GM18517 (cell line): ENCODE results near the gene LRRC74B.
"Not testable (repeated sequence)": the region's sequence is repeated elsewhere in the genome, so short reads cannot be mapped to it uniquely, and the experiment has no call there.

Experiments used
- ATAC-seq: cut with Tn5 transposase; IDR thresholded peaks from one replicate; pipeline ENCODE4 v1.9.1; 2021; ENCODE audit warnings: mild to moderate bottlenecking, moderate library complexity; ENCODE audit not compliant: unreplicated experiment

Gene LRRC74B

DNA sequence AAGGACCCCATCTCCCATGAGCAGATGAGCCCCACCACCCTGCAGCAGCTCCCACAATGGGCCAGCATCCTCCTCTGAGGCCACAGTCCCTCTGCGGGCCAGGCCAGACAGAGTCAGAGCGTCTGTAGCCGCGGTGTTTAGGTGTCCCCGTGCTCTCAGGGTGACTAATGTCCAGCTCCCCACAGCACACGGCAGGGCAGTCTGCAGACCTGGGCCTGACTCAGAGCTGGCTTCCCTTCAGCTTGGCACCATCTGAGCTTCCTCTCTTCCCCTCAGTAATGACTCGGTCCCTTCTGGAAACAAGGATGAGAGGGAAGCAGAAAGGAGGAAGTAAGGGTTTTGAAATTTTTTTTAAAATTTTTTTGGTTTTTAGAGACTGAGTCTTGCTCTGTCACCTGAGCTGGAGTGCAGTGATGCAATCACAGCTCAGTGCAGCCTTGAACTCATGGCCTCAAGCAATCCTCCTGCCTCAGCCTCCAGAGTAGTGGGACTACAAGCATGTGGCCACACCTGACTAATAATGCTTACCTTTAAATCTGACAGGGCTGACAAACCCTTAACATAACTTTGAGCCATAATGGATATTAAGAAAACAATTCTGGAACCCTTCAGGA is 28.5 kb downstream of the LRRC74B start:
- ATAC-seq = no peak

DNA sequence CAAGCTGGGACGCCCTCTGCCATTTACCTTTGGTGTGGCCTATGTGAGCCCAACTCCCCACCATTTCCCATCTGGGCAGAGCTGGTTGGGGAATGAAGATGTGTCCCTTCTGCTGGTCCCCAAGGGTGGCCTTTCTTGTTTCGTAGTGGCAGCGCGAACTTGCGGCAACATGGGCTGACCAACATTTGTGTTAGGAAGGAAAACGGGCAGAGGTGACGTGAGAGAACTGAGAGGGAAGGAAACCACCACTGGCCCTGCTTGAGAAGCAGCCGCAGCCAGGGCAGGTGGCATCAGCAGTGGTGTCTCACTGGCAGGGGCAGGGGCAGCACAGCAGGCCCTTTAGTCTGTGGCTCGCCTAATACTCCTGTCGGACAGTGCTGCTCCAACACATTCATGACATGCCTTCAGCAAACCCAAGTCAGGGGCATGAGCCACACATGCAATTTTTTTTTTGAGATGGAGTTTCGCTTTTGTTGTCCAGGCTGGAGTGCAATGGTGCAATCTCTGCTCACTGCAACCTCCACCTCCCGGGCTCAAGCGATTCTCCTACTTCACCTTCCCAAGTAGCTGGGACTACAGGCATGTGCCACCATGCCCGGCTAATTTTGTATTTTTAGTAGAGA is 29.9 kb downstream of the LRRC74B start:
- ATAC-seq = no peak

DNA sequence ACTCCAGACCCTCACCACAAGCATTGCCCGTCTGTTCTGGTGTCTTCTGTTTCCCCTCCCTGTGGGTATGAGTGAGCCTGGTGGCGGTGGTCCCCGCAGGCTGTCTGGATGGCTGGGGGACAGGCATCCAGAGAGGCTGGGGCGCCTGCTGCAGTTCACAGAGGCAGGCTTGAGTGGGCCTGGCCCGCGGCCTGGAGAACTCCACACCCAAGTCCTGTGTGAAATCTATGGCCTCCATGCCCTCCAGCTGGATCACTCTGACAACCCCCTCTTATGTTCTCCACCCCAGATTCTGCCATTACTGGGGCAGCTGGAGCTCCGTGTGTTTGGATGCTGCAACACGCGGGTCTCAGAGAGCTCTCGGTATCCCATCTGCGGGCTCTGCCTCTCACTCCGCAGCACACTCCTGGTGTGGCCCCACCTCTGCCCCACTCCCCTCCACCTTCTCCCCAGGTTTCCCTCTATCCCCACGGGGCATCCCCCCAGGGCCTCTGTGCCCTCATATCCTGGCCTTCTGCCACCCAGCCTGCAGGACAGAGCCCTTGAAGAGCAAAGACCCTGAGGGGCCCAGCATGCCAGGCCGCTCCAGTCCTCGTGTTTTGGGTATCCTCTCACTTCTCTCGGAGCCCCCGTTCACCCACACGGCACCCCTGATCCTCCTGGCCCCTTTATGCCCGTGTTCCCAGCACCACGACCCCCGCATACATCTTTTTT is 31.3 kb downstream of the LRRC74B start:
- no peak for ATAC-seq

DNA sequence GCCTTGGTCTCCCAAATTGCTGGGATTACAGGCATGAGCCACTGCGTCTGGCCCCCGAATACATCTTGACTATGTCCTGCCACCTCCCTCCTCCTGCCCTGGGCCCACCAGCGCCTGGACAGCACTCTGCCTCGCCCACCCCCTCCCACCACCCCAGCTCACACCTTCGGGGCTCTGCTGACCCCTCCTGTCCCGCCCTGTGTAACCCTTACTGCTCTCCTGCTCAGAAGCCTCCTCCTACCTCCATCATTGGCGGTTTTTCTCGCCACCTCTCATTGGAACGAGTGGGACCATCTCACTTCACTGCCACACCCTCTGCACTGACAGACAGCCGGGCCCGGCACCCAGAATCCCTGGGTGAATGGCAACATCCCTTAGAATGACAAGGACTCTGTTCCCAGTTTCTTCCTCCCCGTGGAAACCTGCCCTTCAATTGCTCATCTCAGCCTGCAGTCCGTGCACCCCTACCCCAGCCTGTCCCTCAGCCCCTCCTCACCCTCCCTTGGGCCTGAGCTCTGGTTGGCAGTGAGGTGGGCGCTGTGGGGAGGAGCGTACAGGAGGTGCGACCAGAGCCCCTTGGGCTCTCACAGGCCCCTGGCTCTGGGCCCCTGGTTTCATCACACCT is 32.2 kb downstream of the LRRC74B start:
- ATAC-seq = no peak

DNA sequence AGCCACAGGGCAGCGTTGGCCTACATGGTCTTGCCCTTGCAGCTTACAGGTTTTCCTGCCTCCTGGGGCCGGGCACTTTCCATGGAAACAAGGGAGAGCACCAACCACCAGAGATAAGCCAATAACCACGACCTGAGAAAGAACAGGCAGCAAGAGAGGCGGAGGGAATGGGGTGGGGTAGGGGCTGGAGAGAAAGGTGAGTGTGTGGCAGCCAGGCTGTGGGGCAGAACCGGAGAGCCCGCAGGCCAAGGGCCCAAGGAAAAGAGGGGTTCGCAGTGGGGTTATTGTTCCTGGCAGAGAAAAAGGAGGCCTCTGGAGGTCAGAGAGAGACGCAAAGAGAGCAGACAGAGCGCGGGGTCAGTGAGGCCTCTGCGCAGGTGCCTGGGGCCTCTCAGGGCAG is 33.2 kb downstream of the LRRC74B start:
- ATAC-seq = no peak

DNA sequence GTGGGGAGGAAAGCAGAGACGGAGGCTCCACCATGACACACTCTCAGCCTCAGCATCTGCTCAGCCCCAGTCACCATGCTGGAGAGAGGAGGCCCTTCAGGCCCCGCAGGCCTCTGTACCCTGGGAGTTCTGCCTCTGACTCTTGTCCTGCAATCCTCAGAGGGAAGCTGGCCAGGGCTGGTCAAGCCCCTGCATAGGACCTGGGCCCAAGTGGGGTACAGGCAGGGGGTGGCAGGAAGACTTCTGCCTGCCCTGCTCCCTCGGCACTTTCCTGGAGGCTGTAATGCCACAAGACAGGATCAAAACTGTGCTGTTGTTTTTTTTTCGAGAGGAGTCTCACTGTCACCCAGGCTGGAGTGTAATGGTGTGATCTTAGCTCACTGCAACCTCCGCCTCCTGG is 33.7 kb downstream of the LRRC74B start:
- ATAC-seq = no peak

DNA sequence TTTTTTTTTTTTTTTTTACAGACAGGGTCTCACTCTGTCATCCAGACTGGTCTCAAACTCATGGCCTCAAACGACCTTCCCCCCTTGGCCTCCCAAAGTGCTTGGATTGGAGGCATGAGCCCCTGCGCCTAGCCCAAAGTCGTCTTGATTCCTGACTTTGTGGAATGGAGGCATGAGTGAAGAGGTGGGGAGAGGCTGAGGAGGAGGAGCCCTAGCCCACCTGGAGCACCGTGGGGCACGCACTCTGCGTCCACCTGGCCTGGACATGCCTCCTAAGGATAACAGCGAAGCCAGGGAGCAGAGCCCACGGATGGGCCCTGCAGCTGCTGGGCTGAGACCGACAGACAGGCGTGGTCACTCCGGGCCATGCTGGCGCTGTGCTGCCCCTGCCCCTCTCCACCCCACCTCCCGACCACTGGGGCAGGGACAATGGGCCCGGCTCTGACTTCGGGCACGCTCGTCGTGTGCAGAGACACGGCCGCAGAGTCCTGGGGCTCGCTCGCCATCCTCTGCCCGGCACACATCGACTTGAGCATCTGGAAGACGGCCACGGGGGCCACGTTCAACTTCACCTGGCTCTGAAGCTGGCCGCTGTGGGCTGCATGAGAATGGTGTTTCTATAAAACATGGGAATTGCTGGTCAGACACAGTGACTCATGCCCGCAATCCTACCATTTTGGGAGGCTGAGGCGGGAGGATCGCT is 34.8 kb downstream of the LRRC74B start:
- ATAC-seq = no peak

DNA sequence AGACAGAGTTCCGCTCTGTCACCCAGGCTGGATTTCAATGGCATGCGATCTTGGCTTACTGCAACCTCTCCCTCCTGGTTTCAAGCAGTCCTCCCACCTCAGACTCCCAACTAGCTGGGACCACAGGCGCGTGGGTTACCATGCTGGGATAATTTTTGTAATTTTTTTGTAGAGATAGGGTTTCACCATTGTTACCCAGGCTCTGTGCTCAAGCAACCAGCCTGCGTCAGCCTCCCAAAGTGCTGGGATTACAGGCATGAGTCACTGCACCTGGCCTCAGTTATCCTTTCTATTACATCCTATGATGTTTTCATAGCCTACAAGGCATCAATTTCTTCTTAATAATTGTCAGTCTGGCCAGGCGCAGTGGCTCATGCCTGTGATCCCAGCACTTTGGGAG is 36.5 kb downstream of the LRRC74B start:
- ATAC-seq = no peak

DNA sequence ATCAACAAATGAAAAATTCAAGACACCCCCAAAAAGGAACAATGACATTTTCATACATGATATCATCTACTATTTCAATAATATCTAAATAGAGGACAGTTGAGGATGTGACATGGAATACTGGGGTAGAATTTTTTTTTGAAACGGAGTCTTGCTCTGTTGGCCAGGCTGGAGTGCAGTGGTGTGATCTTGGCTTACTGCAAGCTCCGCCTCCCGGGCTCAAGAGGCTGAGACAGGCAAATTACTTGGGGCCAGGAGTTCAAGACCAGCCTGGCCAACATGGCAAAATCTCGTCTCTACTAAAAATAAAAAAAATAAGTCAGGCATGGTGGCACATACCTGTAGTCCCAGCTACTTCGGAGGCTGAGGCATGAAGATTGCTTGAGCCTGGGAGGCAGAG is 41.4 kb downstream of the LRRC74B start:
- no peak for ATAC-seq

DNA sequence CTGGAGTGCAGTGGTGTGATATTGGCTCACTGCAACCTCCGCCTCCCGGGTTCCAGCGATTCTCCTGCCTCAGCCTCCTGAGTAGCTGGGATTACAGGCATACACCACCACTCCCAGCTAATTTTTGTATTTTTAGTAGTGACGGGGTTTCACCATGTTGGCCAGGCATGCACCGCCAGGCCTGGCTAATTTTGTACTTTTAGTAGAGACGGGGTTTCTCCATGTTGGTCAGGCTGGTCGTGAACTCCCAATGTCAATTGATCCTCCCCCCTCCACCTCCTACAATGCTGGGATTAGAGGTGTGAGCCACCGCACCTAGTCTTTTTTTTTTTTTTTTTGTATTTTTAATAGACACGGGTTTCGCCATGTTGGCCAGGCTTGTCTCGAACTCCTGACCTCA is 42.2 kb downstream of the LRRC74B start:
- ATAC-seq = not testable (repeated sequence)

DNA sequence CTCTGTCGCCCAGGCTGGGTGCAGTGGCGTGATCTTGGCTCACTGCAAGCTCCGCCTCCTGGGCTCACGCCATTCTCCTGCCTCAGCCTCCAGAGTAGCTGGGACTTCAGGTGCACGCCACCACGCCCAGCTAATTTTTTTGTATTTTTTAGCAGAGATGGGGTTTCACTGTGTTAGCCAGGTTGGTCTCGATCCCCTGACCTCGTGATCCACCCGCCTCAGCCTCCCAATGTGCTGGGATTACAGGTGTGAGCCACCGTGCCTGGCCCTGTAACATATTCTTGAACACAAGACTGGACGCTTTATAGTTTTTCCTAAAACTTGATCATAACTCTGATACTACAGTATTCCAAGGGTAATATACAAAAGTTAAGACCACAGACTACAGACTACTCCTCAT is 45.5 kb downstream of the LRRC74B start:
- ATAC-seq = not testable (repeated sequence)

DNA sequence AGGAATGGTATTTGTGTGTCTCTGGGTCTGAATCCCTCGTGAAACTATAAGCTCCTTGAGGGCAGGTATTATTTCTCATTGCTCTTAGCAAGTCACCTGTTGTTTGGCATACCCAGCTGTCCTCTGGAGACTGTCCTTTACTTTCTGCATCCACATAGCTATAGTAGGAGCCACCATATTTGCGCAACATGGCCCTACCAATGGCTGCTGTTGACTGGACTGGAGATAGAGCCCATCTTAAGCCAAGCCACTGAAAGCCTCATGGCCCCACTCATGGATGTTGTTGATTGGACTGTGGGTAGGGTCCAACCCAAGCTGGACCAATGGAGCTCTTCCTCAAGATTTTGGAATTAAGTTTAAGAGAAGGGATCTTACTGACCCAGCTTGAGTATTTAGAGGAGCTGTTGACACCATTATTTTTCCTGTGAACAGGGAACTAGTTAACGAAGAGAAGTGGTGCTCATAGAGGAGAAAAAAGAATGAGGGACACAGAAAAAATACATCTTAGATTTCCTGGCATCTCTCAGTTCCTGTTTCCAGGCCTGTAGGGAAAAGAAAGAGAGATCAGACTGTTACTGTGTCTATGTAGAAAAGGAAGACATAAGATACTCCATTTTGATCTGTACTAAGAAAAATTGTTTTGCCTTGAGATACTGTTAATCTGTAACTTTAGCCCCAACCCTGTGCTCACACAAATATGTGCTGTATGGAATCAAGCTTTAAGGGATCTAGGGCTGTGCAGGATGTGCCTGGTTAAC is 47.2 kb downstream of the LRRC74B start:
- no peak for ATAC-seq

DNA sequence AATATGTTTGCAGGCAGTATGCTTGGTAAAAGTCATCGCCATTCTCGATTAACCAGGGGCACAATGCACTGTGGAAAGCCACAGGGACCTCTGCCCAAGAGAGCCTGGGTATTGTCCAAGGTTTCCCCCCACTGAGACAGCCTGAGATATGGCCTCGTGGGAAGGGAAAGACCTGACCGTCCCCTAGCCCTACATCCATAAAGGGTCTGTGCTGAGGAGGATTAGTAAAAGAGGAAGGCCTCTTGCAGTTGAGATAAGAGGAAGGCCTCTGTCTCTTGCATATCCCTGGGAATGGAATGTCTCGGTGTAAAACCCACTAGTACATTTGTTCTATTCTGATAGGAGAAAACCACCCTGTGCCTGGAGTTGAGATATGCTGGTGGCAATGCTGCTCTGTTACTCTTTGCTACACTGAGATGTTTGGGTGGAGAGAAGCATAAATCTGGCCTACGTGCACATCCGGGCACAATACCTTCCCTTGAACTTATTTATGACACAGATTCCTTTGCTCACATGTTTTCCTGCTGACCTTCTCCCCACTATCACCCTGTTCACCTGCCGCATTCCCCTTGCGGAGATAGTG is 47.9 kb downstream of the LRRC74B start:
- ATAC-seq = not testable (repeated sequence)

DNA sequence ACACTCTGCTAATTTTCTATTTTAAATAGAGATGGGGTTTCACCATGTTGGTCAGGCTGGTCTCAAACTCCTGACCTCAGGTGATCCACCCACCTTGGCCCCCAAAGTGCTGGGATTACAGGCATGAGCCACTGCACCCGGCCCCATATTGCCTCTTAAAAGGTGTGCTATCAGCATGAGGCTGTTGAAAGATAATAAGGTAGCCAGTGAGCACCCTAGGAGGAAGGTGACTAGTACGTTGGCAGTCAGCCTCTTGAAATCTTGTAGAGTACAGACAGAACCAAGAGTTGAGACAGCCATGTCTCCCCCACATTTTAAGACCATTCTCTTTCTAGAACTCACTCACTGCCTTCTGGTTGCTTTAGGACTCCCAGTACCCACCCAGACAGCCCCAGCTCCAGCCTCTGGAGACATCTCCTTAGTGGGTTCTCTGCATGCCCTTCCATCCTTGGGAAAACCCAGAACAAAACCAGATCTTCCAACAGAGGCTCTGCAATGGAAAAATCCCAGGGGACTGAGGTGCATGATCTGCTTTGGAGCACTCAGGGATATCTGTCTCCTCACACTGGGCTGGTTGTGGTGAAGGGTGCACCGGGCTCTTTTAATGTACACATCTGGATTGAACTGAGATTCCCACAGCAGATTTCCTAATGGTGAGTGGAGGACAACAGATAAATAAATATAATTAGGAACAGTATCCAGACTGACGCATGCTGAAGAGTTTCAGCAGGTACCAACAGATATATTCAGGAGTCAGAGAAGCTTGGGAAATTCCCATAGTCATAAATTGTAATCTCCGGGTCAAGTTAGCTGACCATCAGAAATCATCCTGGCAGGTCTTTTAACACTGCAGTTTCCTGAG is 49.4 kb downstream of the LRRC74B start:
- ATAC-seq = no peak

DNA sequence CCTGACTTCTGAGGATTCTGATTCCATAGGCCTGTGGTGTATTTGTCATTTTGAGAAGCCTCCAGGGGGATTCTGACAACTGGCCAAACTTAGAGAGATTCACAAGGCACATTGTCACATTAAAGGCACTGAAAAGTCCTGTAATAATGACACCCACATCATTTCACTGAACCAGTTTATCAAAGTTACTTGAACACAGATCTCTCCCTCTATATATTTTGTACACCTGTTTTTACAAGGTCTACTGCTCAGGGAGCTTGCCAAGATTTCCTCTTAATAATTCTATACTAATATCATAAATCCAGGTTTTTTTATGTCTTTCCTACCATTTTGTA is 50.0 kb downstream of the LRRC74B start:
- ATAC-seq = no peak

DNA sequence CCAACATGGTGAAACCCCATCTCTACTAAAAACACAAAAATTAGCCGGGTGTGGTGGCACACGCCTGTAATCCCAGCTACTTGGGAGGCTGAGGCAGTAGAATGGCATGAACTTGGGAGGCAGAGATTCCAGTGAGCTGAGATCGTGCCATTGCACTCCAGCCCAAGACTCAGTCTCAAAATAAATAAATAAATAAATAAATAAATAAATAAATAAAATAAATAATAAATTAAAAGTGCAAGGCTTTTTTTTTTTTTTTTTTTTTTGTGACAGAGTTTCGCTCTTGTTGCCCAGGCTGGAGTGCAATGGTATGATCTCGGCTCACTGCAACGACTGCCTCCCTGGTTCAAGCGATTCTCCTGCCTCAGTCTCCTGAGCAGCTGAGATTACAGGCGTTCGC is 51.1 kb downstream of the LRRC74B start:
- not testable (repeated sequence) for ATAC-seq

DNA sequence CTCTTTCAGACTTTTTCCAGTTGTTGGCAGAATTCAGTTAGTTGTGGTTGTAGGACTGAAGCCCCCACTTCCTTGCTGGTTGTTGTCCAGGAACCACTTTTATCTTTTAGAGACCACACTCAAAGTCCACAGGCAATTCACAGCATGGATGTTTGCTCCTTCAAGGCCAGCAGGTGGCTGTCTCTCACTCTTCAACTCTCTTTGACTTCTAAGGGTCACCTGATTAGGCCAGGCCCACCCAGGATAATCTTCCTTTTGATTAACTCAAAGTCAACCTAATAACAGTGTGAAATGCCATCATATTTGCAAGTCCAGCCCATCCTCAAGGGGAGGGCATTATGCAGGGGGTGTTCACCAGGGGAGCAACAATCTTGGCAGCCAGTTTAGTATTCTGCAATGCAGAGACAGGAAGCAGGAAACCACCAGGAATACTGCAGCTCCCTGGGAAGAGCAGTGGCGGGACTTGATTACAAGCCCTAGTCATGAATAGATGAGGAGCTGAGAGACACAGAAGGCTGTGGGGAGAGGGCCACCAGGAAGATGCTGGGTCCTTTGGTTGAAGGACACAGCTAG is 52.4 kb downstream of the LRRC74B start:
- ATAC-seq = no peak

DNA sequence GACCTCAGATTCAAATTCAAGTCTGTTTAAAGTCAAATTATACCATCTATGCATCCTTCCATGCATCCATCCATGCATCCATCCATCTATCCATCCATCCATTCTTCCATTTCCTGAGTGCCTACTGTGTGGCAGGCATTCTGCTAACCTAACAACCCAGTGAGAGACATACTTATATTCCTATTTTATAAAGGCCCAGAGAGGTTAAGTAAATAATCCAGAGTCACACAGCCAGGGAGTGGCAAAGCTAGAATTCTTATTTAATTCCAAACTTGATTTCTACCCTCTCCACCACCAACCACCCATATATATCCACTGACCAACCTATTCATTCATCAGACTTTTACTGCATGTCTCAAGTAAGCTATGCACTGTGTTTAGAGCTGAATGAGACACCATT is 53.8 kb downstream of the LRRC74B start:
- ATAC-seq = no peak
